Measurements from ENCODE around the gene IQCB1. TPM values are rescaled to one million over a fixed set of nuclear protein-coding genes. Genes with fewer than 3 reads are reported as not detected.

The IQCB1 gene
- polyA plus RNA-seq, 1 donor (not counting 4 experiments of a cell fraction or from before 2014, with no cell fraction given): 14.7 TPM

- Histone ChIP-seq H3K27ac (ENCODE audit: control insufficient read depth, insufficient read depth, low read length) (no peak overlapping the region), H3K4me2 (ENCODE audit: control insufficient read depth, extremely low read depth, insufficient read depth, low read depth, low read length) (no peak overlapping the region), H3K9me3 (ENCODE audit: control insufficient read depth, low read depth, low read length) (no peaks in the 10 kb centered on the region), H2AFZ (ENCODE audit: control insufficient read depth, low read length) (no peak overlapping the region), H3K79me2 (ENCODE audit: control insufficient read depth, insufficient read depth, low read length) (no peaks in the 10 kb centered on the region), H3K27me3 (ENCODE audit: control insufficient read depth, extremely low read depth, insufficient read depth, low read length) (no peaks in the 10 kb centered on the region), H3K4me1 (ENCODE audit: control insufficient read depth, extremely low read depth, insufficient read depth, low read length) (no peaks in the 10 kb centered on the region), H3K36me3 (ENCODE audit: control insufficient read depth in 2 of 2, extremely low read depth in 1 of 2, insufficient read depth in 2 of 2, low read length in 2 of 2) (no peaks in the 10 kb centered on the region), H4K20me1 (ENCODE audit: control insufficient read depth, extremely low read depth, insufficient read depth, low read length) (no peaks in the 10 kb centered on the region), H3K9ac (ENCODE audit: control insufficient read depth, extremely low read depth, insufficient read depth, low read length) (no peak overlapping the region), H3K9me1 (ENCODE audit: control insufficient read depth, extremely low read depth, insufficient read depth, low read length) (no peaks in the 10 kb centered on the region), H3K4me3 (ENCODE audit: control insufficient read depth in 2 of 3, extremely low read depth in 1 of 3, insufficient read depth in 2 of 3, low read depth in 1 of 3, low read length in 3 of 3) (no peak overlapping the region)
- TF ChIP-seq, protein P1, sequence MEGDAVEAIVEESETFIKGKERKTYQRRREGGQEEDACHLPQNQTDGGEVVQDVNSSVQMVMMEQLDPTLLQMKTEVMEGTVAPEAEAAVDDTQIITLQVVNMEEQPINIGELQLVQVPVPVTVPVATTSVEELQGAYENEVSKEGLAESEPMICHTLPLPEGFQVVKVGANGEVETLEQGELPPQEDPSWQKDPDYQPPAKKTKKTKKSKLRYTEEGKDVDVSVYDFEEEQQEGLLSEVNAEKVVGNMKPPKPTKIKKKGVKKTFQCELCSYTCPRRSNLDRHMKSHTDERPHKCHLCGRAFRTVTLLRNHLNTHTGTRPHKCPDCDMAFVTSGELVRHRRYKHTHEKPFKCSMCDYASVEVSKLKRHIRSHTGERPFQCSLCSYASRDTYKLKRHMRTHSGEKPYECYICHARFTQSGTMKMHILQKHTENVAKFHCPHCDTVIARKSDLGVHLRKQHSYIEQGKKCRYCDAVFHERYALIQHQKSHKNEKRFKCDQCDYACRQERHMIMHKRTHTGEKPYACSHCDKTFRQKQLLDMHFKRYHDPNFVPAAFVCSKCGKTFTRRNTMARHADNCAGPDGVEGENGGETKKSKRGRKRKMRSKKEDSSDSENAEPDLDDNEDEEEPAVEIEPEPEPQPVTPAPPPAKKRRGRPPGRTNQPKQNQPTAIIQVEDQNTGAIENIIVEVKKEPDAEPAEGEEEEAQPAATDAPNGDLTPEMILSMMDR (optimal IDR thresholded peaks at IDR 0.05 in 1 of 3, IDR thresholded peaks at IDR 0.05 in 1 of 3, conservative IDR thresholded peaks at IDR 0.05 in 1 of 3; ENCODE audit: extremely low read depth in 1 of 3, insufficient read depth in 2 of 3, low read length in 3 of 3): no peak
- no peak for TF ChIP-seq EZH2 (IDR thresholded peaks at IDR 0.05; ENCODE audit: low read length)
- DNase-seq (ENCODE audit: low read depth, low spot score) (no peak), FAIRE-seq (no peak)
- dilution Hi-C loops (cut with MboI; ENCODE audit: extremely low pct_ligation_motif_present, low sequenced_read_pairs): no loop called here
Observed at GRCh38 chr3:121844892-121845291, 10.0 kb upstream of the IQCB1 start.

- dilution Hi-C loops (cut with MboI; ENCODE audit: extremely low pct_ligation_motif_present, low sequenced_read_pairs): no loop called here
- H3K9me3 ChIP-seq (ENCODE audit: control insufficient read depth, low read depth, low read length): no peaks in the 10 kb centered on the region
- H2AFZ ChIP-seq (ENCODE audit: control insufficient read depth, low read length): no peak overlapping the region
- H3K9ac ChIP-seq (ENCODE audit: control insufficient read depth, extremely low read depth, insufficient read depth, low read length): no peak overlapping the region
- no peaks in the 10 kb centered on the region for H3K9me1 ChIP-seq (ENCODE audit: control insufficient read depth, extremely low read depth, insufficient read depth, low read length)
- no peaks in the 10 kb centered on the region for H3K27me3 ChIP-seq (ENCODE audit: control insufficient read depth, extremely low read depth, insufficient read depth, low read length)
- peaks cover 4% of the 10 kb centered on the region for H3K4me1 ChIP-seq (ENCODE audit: control insufficient read depth, extremely low read depth, insufficient read depth, low read length)
- FAIRE-seq (no peak), DNase-seq (ENCODE audit: low read depth, low spot score) (no peak)
- TF ChIP-seq EZH2 (IDR thresholded peaks at IDR 0.05; ENCODE audit: low read length): no peak
- TF ChIP-seq, protein P1 (optimal IDR thresholded peaks at IDR 0.05 in 1 of 3, IDR thresholded peaks at IDR 0.05 in 1 of 3, conservative IDR thresholded peaks at IDR 0.05 in 1 of 3; ENCODE audit: extremely low read depth in 1 of 3, insufficient read depth in 2 of 3, low read length in 3 of 3): no peak
- no peaks in the 10 kb centered on the region for H3K36me3 ChIP-seq (ENCODE audit: control insufficient read depth in 2 of 2, extremely low read depth in 1 of 2, insufficient read depth in 2 of 2, low read length in 2 of 2)
- H3K4me3 ChIP-seq (ENCODE audit: control insufficient read depth in 2 of 3, extremely low read depth in 1 of 3, insufficient read depth in 2 of 3, low read depth in 1 of 3, low read length in 3 of 3): no peak overlapping the region
- H3K79me2 ChIP-seq (ENCODE audit: control insufficient read depth, insufficient read depth, low read length): no peaks in the 10 kb centered on the region
- no peak overlapping the region for H3K27ac ChIP-seq (ENCODE audit: control insufficient read depth, insufficient read depth, low read length)
- no peak overlapping the region for H3K4me2 ChIP-seq (ENCODE audit: control insufficient read depth, extremely low read depth, insufficient read depth, low read depth, low read length)
- H4K20me1 ChIP-seq (ENCODE audit: control insufficient read depth, extremely low read depth, insufficient read depth, low read length): no peaks in the 10 kb centered on the region
Observed at GRCh38 chr3:121839962-121840361, 5.1 kb upstream of the IQCB1 start.

All from keratinocyte (primary cell).